Panc1 (cell line): Measurements from ENCODE around the gene EBLN2.

Experiments used
- CTCF ChIP-seq: fragments of 450-650 bp; IDR thresholded peaks from 2 replicates; pipeline ENCODE4 v1.5.1; 2017; ENCODE audit warnings: mild to moderate bottlenecking
- POLR2AphosphoS5 ChIP-seq: IDR thresholded peaks from 2 replicates; pipeline ENCODE4 v1.6.1; 2012; ENCODE audit warnings: mild to moderate bottlenecking, low read depth, low read length, moderate library complexity
- REST ChIP-seq, 2 experiments: IDR thresholded peaks; 2 replicates each; pipeline ENCODE4 v1.6.1; 2011 to 2012; ENCODE audit warnings: low read depth in 2 of 2, control low read depth in 1 of 2, low read length in 1 of 2, mild to moderate bottlenecking in 1 of 2, moderate library complexity in 1 of 2; ENCODE audit not compliant: insufficient read depth in 1 of 2
- SIN3A ChIP-seq: IDR thresholded peaks from 2 replicates; pipeline ENCODE4 v1.6.1; 2012; ENCODE audit warnings: low read depth, mild to moderate bottlenecking, low read length, moderate library complexity, borderline replicate concordance; ENCODE audit not compliant: insufficient read depth

- TF ChIP-seq CTCF (no peak), POLR2AphosphoS5 (no peak), SIN3A (no peak), REST (IDR thresholded peaks at IDR 0.05; ENCODE audit: insufficient read depth in 1 of 2, low read depth in 2 of 2, low read length in 1 of 2) (no peak)
These were observed 24.5 kb upstream of the EBLN2 start for GRCh38 chr3:73036694-73037591.
